H1 (cell line): ENCODE measurements around the gene NFAM1.

Experiments
- CHD2 ChIP-seq: IDR thresholded peaks from 2 replicates; pipeline ENCODE4 v1.6.1; 2012; ENCODE audit warnings: low read length, improper control_type of control experiment
- EP300 ChIP-seq, 2 experiments: IDR thresholded peaks; 1 replicate in 1 of 2; 2 replicates in 1 of 2; pipeline ENCODE4 v1.6.1; 2011 to 2012; ENCODE audit warnings: low read depth in 2 of 2, low read length in 2 of 2, mild to moderate bottlenecking in 2 of 2, borderline replicate concordance in 1 of 2, inconsistent platforms in 1 of 2, moderate library complexity in 1 of 2
- EZH2 ChIP-seq: fragments of 200-600 bp; sonication (generic); IDR thresholded peaks from 2 replicates; pipeline ENCODE4 v1.7.1; 2012; ENCODE audit warnings: low read depth, mild to moderate bottlenecking, moderate library complexity, low read length, inconsistent platforms; ENCODE audit not compliant: severe bottlenecking
- GABPA ChIP-seq: IDR thresholded peaks from 2 replicates; pipeline ENCODE4 v1.6.1; 2011; ENCODE audit warnings: mild to moderate bottlenecking, low read length, moderate library complexity, borderline replicate concordance; ENCODE audit not compliant: insufficient read depth
- JUND ChIP-seq: IDR thresholded peaks from 2 replicates; pipeline ENCODE4 v1.6.1; 2011; ENCODE audit warnings: mild to moderate bottlenecking, improper control_type of control experiment, low read length
- SIN3A ChIP-seq, 2 experiments: IDR thresholded peaks in 1 of 2; conservative IDR thresholded peaks in 1 of 2; 2 replicates each; pipeline ENCODE4 v1.6.1; 2011 to 2012; ENCODE audit warnings: low read length in 2 of 2, improper control_type of control experiment in 1 of 2, low read depth in 1 of 2, mild to moderate bottlenecking in 1 of 2
- SIRT6 ChIP-seq: IDR thresholded peaks from one replicate; pipeline ENCODE4 v1.7.1; 2012; ENCODE audit warnings: low read length, inconsistent platforms
- TF ChIP-seq, protein P1 (sequence below), 3 experiments: IDR thresholded peaks; 1 replicate in 2 of 3; 2 replicates in 1 of 3; pipeline versions ENCODE4 v1.5.1 to v1.6.1; 2011; ENCODE audit warnings: low read length in 3 of 3, mild to moderate bottlenecking in 3 of 3, inconsistent platforms in 2 of 3, low read depth in 1 of 3, moderate library complexity in 1 of 3; ENCODE audit not compliant: insufficient read depth in 1 of 3; ENCODE audit errors: control extremely low read depth in 1 of 3
- TF ChIP-seq, protein P2 (sequence below): IDR thresholded peaks from 2 replicates; pipeline ENCODE4 v1.6.1; 2012; ENCODE audit warnings: inconsistent platforms

DNA sequence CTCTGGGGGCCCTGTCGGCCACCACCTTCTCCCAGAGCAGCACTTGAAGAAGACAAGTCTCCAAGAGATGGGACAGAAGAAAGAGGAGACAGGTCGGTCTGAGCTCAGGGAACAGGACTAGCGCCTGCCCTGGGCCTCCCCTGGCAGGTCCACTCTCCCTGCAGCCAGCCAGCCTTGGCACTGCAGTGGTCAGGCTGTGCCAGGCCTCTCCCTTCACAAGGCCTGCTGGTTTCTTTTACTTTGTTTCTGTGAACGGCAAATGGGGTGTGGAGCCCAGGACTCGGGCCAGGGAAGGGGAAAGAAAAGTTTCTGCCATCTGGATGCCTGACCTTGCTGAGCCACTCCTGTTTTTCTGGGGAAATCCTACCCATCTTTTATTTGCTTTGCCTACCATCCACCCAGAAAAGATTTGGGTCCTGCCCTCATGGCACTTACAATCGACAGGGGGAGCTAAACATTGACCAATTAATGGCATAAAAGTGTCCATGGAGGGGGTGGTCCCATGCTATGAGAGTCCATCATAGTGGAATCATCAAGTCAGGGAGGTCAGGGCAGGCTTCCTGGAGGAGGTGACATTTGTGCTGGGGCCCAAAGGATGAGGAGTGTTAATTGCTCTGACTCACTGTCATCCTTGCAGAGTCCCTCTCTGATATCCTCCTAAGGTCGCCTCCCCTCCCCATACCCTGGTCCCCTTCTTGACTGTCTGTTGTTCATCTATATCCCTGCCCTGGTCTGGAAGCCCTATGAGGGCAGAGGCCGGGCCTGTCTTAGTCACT lies 65.2 kb downstream of the NFAM1 start:
- TF ChIP-seq GABPA = no peak
- TF ChIP-seq SIRT6 = no peak
- TF ChIP-seq EZH2 = no peak
- TF ChIP-seq, protein P1, sequence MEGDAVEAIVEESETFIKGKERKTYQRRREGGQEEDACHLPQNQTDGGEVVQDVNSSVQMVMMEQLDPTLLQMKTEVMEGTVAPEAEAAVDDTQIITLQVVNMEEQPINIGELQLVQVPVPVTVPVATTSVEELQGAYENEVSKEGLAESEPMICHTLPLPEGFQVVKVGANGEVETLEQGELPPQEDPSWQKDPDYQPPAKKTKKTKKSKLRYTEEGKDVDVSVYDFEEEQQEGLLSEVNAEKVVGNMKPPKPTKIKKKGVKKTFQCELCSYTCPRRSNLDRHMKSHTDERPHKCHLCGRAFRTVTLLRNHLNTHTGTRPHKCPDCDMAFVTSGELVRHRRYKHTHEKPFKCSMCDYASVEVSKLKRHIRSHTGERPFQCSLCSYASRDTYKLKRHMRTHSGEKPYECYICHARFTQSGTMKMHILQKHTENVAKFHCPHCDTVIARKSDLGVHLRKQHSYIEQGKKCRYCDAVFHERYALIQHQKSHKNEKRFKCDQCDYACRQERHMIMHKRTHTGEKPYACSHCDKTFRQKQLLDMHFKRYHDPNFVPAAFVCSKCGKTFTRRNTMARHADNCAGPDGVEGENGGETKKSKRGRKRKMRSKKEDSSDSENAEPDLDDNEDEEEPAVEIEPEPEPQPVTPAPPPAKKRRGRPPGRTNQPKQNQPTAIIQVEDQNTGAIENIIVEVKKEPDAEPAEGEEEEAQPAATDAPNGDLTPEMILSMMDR (IDR thresholded peaks at IDR 0.05; ENCODE audit: control extremely low read depth in 1 of 3, insufficient read depth in 1 of 3, low read depth in 1 of 3, low read length in 3 of 3) = no peak
- TF ChIP-seq CHD2 = no peak
- TF ChIP-seq, protein P2, sequence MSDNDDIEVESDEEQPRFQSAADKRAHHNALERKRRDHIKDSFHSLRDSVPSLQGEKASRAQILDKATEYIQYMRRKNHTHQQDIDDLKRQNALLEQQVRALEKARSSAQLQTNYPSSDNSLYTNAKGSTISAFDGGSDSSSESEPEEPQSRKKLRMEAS = no peak
- TF ChIP-seq EP300 (IDR thresholded peaks at IDR 0.05; ENCODE audit: borderline replicate concordance in 1 of 2, low read depth in 2 of 2, low read length in 2 of 2) = no peak
- no peak for TF ChIP-seq JUND
- no peak for TF ChIP-seq SIN3A (conservative IDR thresholded peaks at IDR 0.05 in 1 of 2, IDR thresholded peaks at IDR 0.05 in 1 of 2; ENCODE audit: low read depth in 1 of 2, low read length in 2 of 2)
